A549 treated with AZD2906 at 1 μM for 4 hours (cell line): ENCODE results near the gene TNRC6A. TPM values are rescaled to one million over a fixed set of nuclear protein-coding genes. Genes with fewer than 3 reads are reported as not detected.

Experiments
- total RNA-seq: library from RNA; stranded (reverse); fragments of 200-300 nt; extraction: Qiagen RNA extraction; gene quantifications from 5 replicates; pipeline ENCODE4 v1.2.3, GENCODE V29; 2022

Gene TNRC6A
- total RNA-seq: 25.6 to 31.7 TPM (median 27.8 TPM) in 5 replicates

DNA sequence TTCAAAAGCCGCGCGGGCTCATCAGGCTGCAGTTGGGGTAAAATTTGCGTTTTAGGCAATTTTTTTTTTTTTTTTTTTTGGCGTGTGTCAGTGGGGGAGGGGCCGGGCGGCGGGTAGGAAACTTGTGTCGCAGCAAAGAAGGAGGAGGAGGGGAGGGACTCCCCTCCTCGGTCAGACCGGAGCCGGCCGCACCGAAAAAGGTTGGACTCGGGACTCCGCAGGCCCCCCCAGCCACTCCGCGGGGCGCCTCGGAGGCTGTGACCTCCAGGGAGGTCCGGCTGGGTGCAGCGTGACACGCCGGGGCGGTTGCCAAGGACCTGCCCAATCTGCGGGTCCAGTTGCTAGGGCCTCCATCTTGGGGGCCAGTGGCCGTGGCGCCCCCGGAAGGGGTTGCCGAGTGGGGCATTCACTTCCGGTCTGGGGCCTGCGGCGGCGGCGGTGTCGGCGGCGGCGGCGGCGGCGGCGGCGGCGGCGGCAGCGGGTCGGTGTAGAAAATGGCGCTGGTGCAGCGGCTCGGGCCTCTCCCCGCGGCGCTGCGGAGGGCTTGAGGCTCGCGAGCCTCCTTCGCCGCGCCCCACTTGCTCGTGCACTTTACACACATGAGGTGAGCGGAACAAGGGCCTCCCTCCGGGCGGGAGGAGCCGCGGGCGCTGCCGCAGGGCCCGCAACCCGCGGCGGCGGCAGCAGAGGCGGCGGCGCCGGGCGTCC, at the start of gene TNRC6A:
Gene TNRC6A (plus strand): TSS at position 409 of the 708 bp plus-strand sequence. CDS start 191 bp downstream, at position 600.

GRCh38 chr16:24845726-24846547, 116.5 kb downstream of the TNRC6A start, which contains the start of gene SLC5A11:
Gene SLC5A11, plus strand, starts transcription at chr16:24845963. Its CDS starts 12,681 bp downstream, at chr16:24858644.

Other genes with a start within 250 kb of the TNRC6A start
- 20.0 to 25.7 TPM (median 21.9 TPM) in 5 replicates for gene RBBP6, start 190.1 kb upstream of the TNRC6A start, total RNA-seq
- gene SLC5A11, start 116.3 kb downstream of the TNRC6A start, total RNA-seq: 0.25 to 0.40 TPM (median 0.31 TPM) in 5 replicates